GM12891 (cell line): ENCODE results near the gene CADPS.

Experiments used
- DNase-seq: peaks from one replicate; pipeline ENCODE4 v3.0.0; 2011; ENCODE audit warnings: low spot score; ENCODE audit not compliant: insufficient read length
- FAIRE-seq: peaks from 2 replicates; lab custom pipeline; 2011; peaks lifted over from hg19 to GRCh38; lab: Jason Lieb, UNC
- PAX5 ChIP-seq: IDR thresholded peaks from 2 replicates; pipeline ENCODE4 v1.6.1; 2011; ENCODE audit warnings: low read length, moderate library complexity, mild to moderate bottlenecking; ENCODE audit not compliant: insufficient read depth, severe bottlenecking
- POLR2A ChIP-seq: IDR thresholded peaks from 2 replicates; pipeline ENCODE4 v1.6.1; 2011; ENCODE audit warnings: low read depth, low read length, control low read depth
- POLR2AphosphoS5 ChIP-seq: IDR thresholded peaks from 2 replicates; pipeline ENCODE4 v1.6.1; 2011; ENCODE audit warnings: low read depth, low read length, control low read depth
- POU2F2 ChIP-seq: IDR thresholded peaks from 2 replicates; pipeline ENCODE4 v1.6.1; 2011; ENCODE audit warnings: low read depth, mild to moderate bottlenecking, control low read depth, low read length, moderate library complexity
- SPI1 ChIP-seq: IDR thresholded peaks from 2 replicates; pipeline ENCODE4 v1.6.1; 2011; ENCODE audit warnings: low read depth, low read length, control low read depth
- TAF1 ChIP-seq: IDR thresholded peaks from 2 replicates; pipeline ENCODE4 v1.6.1; 2011; ENCODE audit warnings: low read depth, low read length, control low read depth

Gene CADPS

GRCh38 chr3:62822905-62823304, 52.3 kb downstream of the CADPS start:
- FAIRE-seq: no peak
- DNase-seq: no peak
- TF ChIP-seq POU2F2: no peak
- TF ChIP-seq POLR2AphosphoS5: no peak
- no peak for TF ChIP-seq TAF1
- no peak for TF ChIP-seq POLR2A
- no peak for TF ChIP-seq PAX5
- TF ChIP-seq SPI1: no peak

- FAIRE-seq (peak; percentile 20), DNase-seq (no peak)
- TF ChIP-seq SPI1: no peak
- no peak for TF ChIP-seq TAF1
Measured at GRCh38 chr3:62818347-62818746, 56.9 kb downstream of the CADPS start.

GRCh38 chr3:62817678-62818077, 57.5 kb downstream of the CADPS start:
- DNase-seq (no peak), FAIRE-seq (no peak)
- TF ChIP-seq POU2F2: no peak

- FAIRE-seq (no peak), DNase-seq (no peak)
- TF ChIP-seq SPI1 (no peak), PAX5 (no peak), TAF1 (no peak), POLR2A (no peak), POU2F2 (no peak), POLR2AphosphoS5 (no peak)
Measured at GRCh38 chr3:62815981-62816380, 59.2 kb downstream of the CADPS start.

GRCh38 chr3:62812631-62813030, 62.6 kb downstream of the CADPS start:
- DNase-seq: no peak
- TF ChIP-seq POLR2A: no peak
- no peak for TF ChIP-seq POU2F2
- TF ChIP-seq POLR2AphosphoS5: no peak
- no peak for TF ChIP-seq SPI1
- FAIRE-seq: no peak

GRCh38 chr3:62811119-62811518, 64.1 kb downstream of the CADPS start:
- DNase-seq: no peak
- TF ChIP-seq POU2F2: no peak
- no peak for TF ChIP-seq SPI1
- no peak for TF ChIP-seq POLR2A
- no peak for TF ChIP-seq PAX5
- TF ChIP-seq POLR2AphosphoS5: no peak
- no peak for TF ChIP-seq TAF1
- FAIRE-seq: no peak

GRCh38 chr3:62809369-62809768, 65.8 kb downstream of the CADPS start:
- FAIRE-seq: no peak
- TF ChIP-seq POU2F2 (no peak), PAX5 (no peak), TAF1 (no peak), POLR2A (no peak), SPI1 (no peak), POLR2AphosphoS5 (no peak)
- DNase-seq: no peak

- DNase-seq (no peak), FAIRE-seq (no peak)
- no peak for TF ChIP-seq POLR2AphosphoS5
- TF ChIP-seq SPI1: no peak
- no peak for TF ChIP-seq TAF1
- no peak for TF ChIP-seq PAX5
- TF ChIP-seq POLR2A: no peak
- no peak for TF ChIP-seq POU2F2
Measured at GRCh38 chr3:62805580-62806277, 69.5 kb downstream of the CADPS start.

GRCh38 chr3:62805106-62805505, 70.1 kb downstream of the CADPS start:
- DNase-seq: no peak
- no peak for FAIRE-seq

GRCh38 chr3:62803276-62803675, 71.9 kb downstream of the CADPS start:
- no peak for DNase-seq
- TF ChIP-seq POU2F2 (no peak), PAX5 (no peak), POLR2A (no peak), POLR2AphosphoS5 (no peak), SPI1 (no peak), TAF1 (no peak)
- FAIRE-seq: no peak

More at GRCh38 chr3:62805106-62805505, 70.1 kb downstream of the CADPS start:
- no peak for TF ChIP-seq SPI1
- TF ChIP-seq POU2F2: no peak
- TF ChIP-seq POLR2AphosphoS5: no peak
- no peak for TF ChIP-seq POLR2A
- TF ChIP-seq PAX5: no peak
- TF ChIP-seq TAF1: no peak

GRCh38 chr3:62798000-62798399, 77.2 kb downstream of the CADPS start:
- TF ChIP-seq TAF1 (no peak), POLR2AphosphoS5 (no peak), PAX5 (no peak), POU2F2 (no peak), POLR2A (no peak), SPI1 (no peak)
- DNase-seq: no peak
- no peak for FAIRE-seq
